Loucy (cell line): ENCODE data around the gene USP25.

Experiments used
- CTCF ChIP-seq: fragments of 200-600 bp; sonication (generic); conservative IDR thresholded peaks from 2 replicates; pipeline ENCODE4 v1.5.1; 2014; ENCODE audit warnings: mild to moderate bottlenecking, antibody characterized with exemption, low read length
- EZH2phosphoT487 ChIP-seq: fragments of 200-600 bp; IDR thresholded peaks from 2 replicates; pipeline ENCODE4 v1.6.1; 2018; ENCODE audit warnings: antibody characterized with exemption, mild to moderate bottlenecking, moderate library complexity, borderline replicate concordance

DNA sequence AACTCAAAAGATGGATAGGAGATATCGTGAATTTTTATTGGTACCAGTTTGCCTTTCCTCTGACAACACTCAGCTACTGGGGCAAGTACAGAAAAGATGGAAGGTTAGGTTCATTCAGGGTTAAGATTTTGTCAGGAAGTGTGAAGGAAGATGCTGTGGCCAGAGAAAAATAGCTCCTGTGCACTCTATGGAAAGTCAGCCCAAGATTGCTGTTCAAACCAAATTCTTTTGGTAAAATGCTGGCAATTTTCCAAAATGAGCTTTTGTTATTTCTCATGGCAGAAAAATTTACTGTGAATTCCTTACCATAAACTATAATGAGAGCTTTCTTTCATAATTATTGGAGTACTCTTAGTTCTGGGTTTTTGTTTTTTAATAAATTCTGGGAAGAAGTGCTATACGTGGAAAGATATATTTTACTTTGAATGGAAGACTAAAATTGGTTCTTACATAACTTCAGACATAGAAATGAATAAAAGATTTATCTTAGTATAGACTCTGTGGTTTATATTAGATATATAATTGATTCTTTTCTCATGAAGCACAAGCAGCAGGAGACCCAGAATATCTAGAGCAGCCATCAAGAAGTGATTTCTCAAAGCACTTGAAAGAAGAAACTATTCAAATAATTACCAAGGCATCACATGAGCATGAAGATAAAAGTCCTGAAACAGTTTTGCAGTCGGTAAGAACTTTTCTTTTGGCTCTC, 112.2 kb downstream of the USP25 start:
- TF ChIP-seq CTCF (no peak), EZH2phosphoT487 (no peak)
